K562 (cell line): ENCODE data around the gene KIAA2012. TPM values are rescaled to one million over a fixed set of nuclear protein-coding genes. Genes with fewer than 3 reads are reported as not detected.

Source experiments
- ATF3 ChIP-seq, 2 experiments: fragments of 450-650 bp in 1 of 2; sonication (generic) in 1 of 2; formaldehyde crosslinking in 1 of 2; IDR thresholded peaks in 1 of 2; conservative IDR thresholded peaks in 1 of 2; 2 replicates each; pipeline versions ENCODE4 v1.6.1 to v1.8.1; 2016 to 2023; ENCODE audit warnings: mild to moderate bottlenecking in 2 of 2, moderate library complexity in 2 of 2, inconsistent platforms in 1 of 2, missing genetic modification reagents in 1 of 2
- CEBPZ ChIP-seq: fragments of 150-350 bp; IDR thresholded peaks from 2 replicates; pipeline ENCODE4 v1.6.1; 2014; ENCODE audit warnings: low read depth, mild to moderate bottlenecking, low read length, borderline replicate concordance
- E2F3 ChIP-seq: fragments of 250-450 bp; sonication (Bioruptor Pico); IDR thresholded peaks from 2 replicates; pipeline ENCODE4 v1.4.0; 2020; ENCODE audit warnings: mild to moderate bottlenecking
- EHMT2 ChIP-seq: fragments of 450-650 bp; IDR thresholded peaks from 2 replicates; pipeline ENCODE4 v1.6.1; 2018; ENCODE audit warnings: antibody characterized with exemption
- GTF2B ChIP-seq: IDR thresholded peaks from 2 replicates; pipeline ENCODE4 v1.6.1; 2011; ENCODE audit not compliant: insufficient read length; ENCODE audit errors: extremely low read depth
- MBD1 ChIP-seq: fragments of 250-450 bp; sonication (Bioruptor Pico); IDR thresholded peaks from 2 replicates; pipeline ENCODE4 v1.8.0; 2022; ENCODE audit warnings: inconsistent platforms
- MCM5 ChIP-seq: fragments of 450-650 bp; IDR thresholded peaks from 2 replicates; pipeline ENCODE4 v1.6.1; 2016; ENCODE audit warnings: low read depth
- MEF2A ChIP-seq: IDR thresholded peaks from 2 replicates; pipeline ENCODE4 v1.6.1; 2011; ENCODE audit warnings: low read depth, mild to moderate bottlenecking, low read length, moderate library complexity; ENCODE audit not compliant: control insufficient read depth
- NCOR1 ChIP-seq: fragments of 450-650 bp; IDR thresholded peaks from 2 replicates; pipeline ENCODE4 v1.6.1; 2016; ENCODE audit warnings: mild to moderate bottlenecking, moderate library complexity
- NFATC3 ChIP-seq: fragments of 450-650 bp; IDR thresholded peaks from 2 replicates; pipeline ENCODE4 v1.6.1; 2017; ENCODE audit warnings: mild to moderate bottlenecking
- POLR2G ChIP-seq: fragments of 200-400 bp; formaldehyde crosslinking; IDR thresholded peaks from 2 replicates; pipeline ENCODE4 v1.6.1; 2017; ENCODE audit warnings: low read depth, mild to moderate bottlenecking, antibody characterized with exemption, low read length, moderate library complexity
- POLR3A ChIP-seq: IDR thresholded peaks from 2 replicates; pipeline ENCODE4 v1.6.1; 2011; ENCODE audit warnings: borderline replicate concordance, mild to moderate bottlenecking, moderate library complexity; ENCODE audit not compliant: insufficient read length, insufficient read depth; ENCODE audit errors: extremely low read depth
- SMARCE1 ChIP-seq: fragments of 450-650 bp; IDR thresholded peaks from 2 replicates; pipeline ENCODE4 v1.7.1; 2016; ENCODE audit warnings: mild to moderate bottlenecking
- SRSF3 ChIP-seq: fragments of 200-400 bp; formaldehyde crosslinking; IDR thresholded peaks from 2 replicates; pipeline ENCODE4 v1.6.1; 2016; ENCODE audit warnings: mild to moderate bottlenecking, low read length, moderate library complexity; ENCODE audit not compliant: insufficient read depth
- ZBTB12 ChIP-seq: fragments of 250-450 bp; sonication (Bioruptor Pico); IDR thresholded peaks from 2 replicates; pipeline ENCODE4 v1.4.0; 2020
- ZNF717 ChIP-seq: fragments of 250-450 bp; sonication (Bioruptor Pico); IDR thresholded peaks from 2 replicates; pipeline ENCODE4 v1.5.0; 2021
- polyA plus RNA-seq, 8 experiments: library from polyadenylated mRNA; depleted of rRNA in 4 of 8; stranded (reverse) in 5 of 8; unstranded in 3 of 8; fragments of >200 nt; fragmentation: Nextera tagmentation in 2 of 8; fragmentation: Illumina TruSeq in 1 of 8; extraction: Ambion mirVana in 2 of 8; extraction: Trizol in 1 of 8; gene quantifications; 2 replicates each; pipeline versions ENCODE4 v1.2.1 to v1.2.3, GENCODE V29; 2011 to 2014; ENCODE audit warnings: inconsistent platforms in 1 of 8, missing spikeins in 1 of 8
- total RNA-seq, 7 experiments: library from RNA; depleted of rRNA in 6 of 7; stranded (reverse); fragments of >200 nt in 6 of 7; fragmentation: Illumina TruSeq in 2 of 7; extraction: Trizol in 2 of 7; gene quantifications; 2 replicates each; pipeline versions ENCODE4 v1.2.1 to v1.2.3, GENCODE V29; 2011 to 2021; ENCODE audit warnings: low replicate concordance in 1 of 7

KIAA2012 gene
- total and polyA plus RNA-seq, 9 of the 15 experiments (the other 6 are each of a cell fraction or from before 2014, with no cell fraction given), result not detected

- TF ChIP-seq E2F3 (0 out of 2 replicates have a peak, but pooled peaks have one; percentile 8), POLR2G (peak; percentile 92), EHMT2 (no peak), NFATC3 (no peak), SMARCE1 (no peak), ZBTB12 (CRISPR knock-in tag) (no peak), POLR3A (no peak), GTF2B (no peak), ATF3 (IDR thresholded peaks at IDR 0.05) (no peak), ATF3 (CRISPR knock-in tag; conservative IDR thresholded peaks at IDR 0.05) (no peak), NCOR1 (no peak), SRSF3 (no peak), ZNF717 (CRISPR knock-in tag) (no peak), CEBPZ (no peak), MBD1 (CRISPR knock-in tag) (no peak), MEF2A (no peak), MCM5 (no peak)
Measured at GRCh38 chr2:202033317-202034248, 39.5 kb upstream of the KIAA2012 start, which contains the start of gene FZD7 (continued).
